GM12892 (cell line): ENCODE results near the gene LAMA2.

ENCODE experiments used
- POLR2A ChIP-seq: IDR thresholded peaks from 2 replicates; pipeline ENCODE4 v1.6.1; 2011; ENCODE audit warnings: low read depth, low read length, control low read depth
- POLR2AphosphoS5 ChIP-seq: IDR thresholded peaks from 2 replicates; pipeline ENCODE4 v1.6.1; 2011; ENCODE audit warnings: low read depth, low read length, control low read depth
- TAF1 ChIP-seq: IDR thresholded peaks from 2 replicates; pipeline ENCODE4 v1.6.1; 2011; ENCODE audit warnings: low read depth, mild to moderate bottlenecking, control low read depth, low read length, borderline replicate concordance

DNA sequence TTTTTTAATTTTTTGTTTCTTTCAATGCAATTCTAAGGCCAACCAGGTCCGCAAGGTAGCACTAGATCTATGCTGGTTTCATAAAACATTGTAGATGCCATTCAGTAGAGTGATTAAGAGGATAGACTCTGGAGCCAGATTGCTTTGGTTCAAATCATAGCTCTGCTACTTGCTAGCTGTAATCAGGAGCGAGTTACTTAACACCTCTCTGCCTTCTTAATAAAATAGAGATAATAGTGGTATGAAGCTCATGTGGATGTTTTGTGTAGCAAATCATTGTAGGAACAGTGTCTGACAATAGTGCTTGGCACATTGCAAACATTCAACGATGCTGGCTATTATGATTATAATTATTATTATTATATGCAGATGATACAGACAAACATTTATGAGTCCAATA, 164.9 kb downstream of the LAMA2 start:
- TF ChIP-seq POLR2A = no peak
- TF ChIP-seq TAF1 = no peak
- TF ChIP-seq POLR2AphosphoS5 = no peak
